HG02610 (cell line): ENCODE measurements around the gene TMEM183A.
"Not testable (repeated sequence)": the region's sequence is repeated elsewhere in the genome, so short reads cannot be mapped to it uniquely, and the experiment has no call there.

Source experiments
- ATAC-seq: cut with Tn5 transposase; IDR thresholded peaks from one replicate; pipeline ENCODE4 v1.9.1; 2021; ENCODE audit warnings: mild to moderate bottlenecking, moderate library complexity; ENCODE audit not compliant: unreplicated experiment

The TMEM183A gene

GRCh38 chr1:203006948-203007871 is at the start of gene TMEM183A:
TSS of gene TMEM183A (plus strand) at chr1:203007374. CDS start at chr1:203007466, 92 bp downstream.
- peak; percentile 89 for ATAC-seq

GRCh38 chr1:202957733-202958543 is 49.2 kb upstream of the TMEM183A start, which contains the start of gene ADIPOR1:
TSS of gene ADIPOR1 (minus strand) at chr1:202958312. CDS start at chr1:202951070, 7,242 bp downstream.
- peak; percentile 97 for ATAC-seq

- no peak for ATAC-seq
Measured at GRCh38 chr1:202958544-202959275, 48.5 kb upstream of the TMEM183A start.

GRCh38 chr1:202959276-202959620 is 47.9 kb upstream of the TMEM183A start:
- no peak for ATAC-seq

GRCh38 chr1:202961220-202961880 is 45.8 kb upstream of the TMEM183A start:
- no peak for ATAC-seq

GRCh38 chr1:202964791-202965410 is 42.3 kb upstream of the TMEM183A start:
- ATAC-seq = no peak

- no peak for ATAC-seq
Measured at GRCh38 chr1:202965422-202965821, 41.8 kb upstream of the TMEM183A start.

- ATAC-seq = no peak
Measured at GRCh38 chr1:202966006-202966898, 40.9 kb upstream of the TMEM183A start.

GRCh38 chr1:202967684-202968281 is 39.4 kb upstream of the TMEM183A start:
- no peak for ATAC-seq

GRCh38 chr1:202968351-202968750 is 38.8 kb upstream of the TMEM183A start:
- ATAC-seq = no peak

- ATAC-seq = peak; percentile 54
Measured at GRCh38 chr1:202968895-202969295, 38.3 kb upstream of the TMEM183A start.

- ATAC-seq = no peak
Measured at GRCh38 chr1:202972046-202972445, 35.1 kb upstream of the TMEM183A start.

- ATAC-seq = no peak
Measured at GRCh38 chr1:202974856-202975255, 32.3 kb upstream of the TMEM183A start.

GRCh38 chr1:202976633-202977032 is 30.5 kb upstream of the TMEM183A start:
- ATAC-seq = no peak

GRCh38 chr1:202979459-202979858 is 27.7 kb upstream of the TMEM183A start:
- ATAC-seq = no peak

GRCh38 chr1:202981939-202982338 is 25.2 kb upstream of the TMEM183A start:
- no peak for ATAC-seq

GRCh38 chr1:202982715-202983430 is 24.3 kb upstream of the TMEM183A start:
- ATAC-seq = no peak

GRCh38 chr1:202986120-202986519 is 21.1 kb upstream of the TMEM183A start:
- not testable (repeated sequence) for ATAC-seq
